Measurements from ENCODE around the gene TMC5.

The TMC5 gene

GRCh38 chr16:19513377-19514053 lies 95.8 kb downstream of the TMC5 start:
- TF ChIP-seq, protein P1, sequence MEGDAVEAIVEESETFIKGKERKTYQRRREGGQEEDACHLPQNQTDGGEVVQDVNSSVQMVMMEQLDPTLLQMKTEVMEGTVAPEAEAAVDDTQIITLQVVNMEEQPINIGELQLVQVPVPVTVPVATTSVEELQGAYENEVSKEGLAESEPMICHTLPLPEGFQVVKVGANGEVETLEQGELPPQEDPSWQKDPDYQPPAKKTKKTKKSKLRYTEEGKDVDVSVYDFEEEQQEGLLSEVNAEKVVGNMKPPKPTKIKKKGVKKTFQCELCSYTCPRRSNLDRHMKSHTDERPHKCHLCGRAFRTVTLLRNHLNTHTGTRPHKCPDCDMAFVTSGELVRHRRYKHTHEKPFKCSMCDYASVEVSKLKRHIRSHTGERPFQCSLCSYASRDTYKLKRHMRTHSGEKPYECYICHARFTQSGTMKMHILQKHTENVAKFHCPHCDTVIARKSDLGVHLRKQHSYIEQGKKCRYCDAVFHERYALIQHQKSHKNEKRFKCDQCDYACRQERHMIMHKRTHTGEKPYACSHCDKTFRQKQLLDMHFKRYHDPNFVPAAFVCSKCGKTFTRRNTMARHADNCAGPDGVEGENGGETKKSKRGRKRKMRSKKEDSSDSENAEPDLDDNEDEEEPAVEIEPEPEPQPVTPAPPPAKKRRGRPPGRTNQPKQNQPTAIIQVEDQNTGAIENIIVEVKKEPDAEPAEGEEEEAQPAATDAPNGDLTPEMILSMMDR (IDR thresholded peaks at IDR 0.05; ENCODE audit: low read depth, low read length, missing control alignments) = no peak
- no peak overlapping the region for H3K4me3 ChIP-seq (replicated peaks; ENCODE audit: low read depth, low read length)
- no peak for DNase-seq (ENCODE audit: extremely low read depth, low read depth)

- DNase-seq (ENCODE audit: extremely low read depth, low read depth) = no peak
- TF ChIP-seq, protein P1 (IDR thresholded peaks at IDR 0.05; ENCODE audit: low read depth, low read length, missing control alignments) = no peak
- no peak overlapping the region for H3K4me3 ChIP-seq (replicated peaks; ENCODE audit: low read depth, low read length)
Measured at GRCh38 chr16:19515757-19516156, 98.1 kb downstream of the TMC5 start.

DNA sequence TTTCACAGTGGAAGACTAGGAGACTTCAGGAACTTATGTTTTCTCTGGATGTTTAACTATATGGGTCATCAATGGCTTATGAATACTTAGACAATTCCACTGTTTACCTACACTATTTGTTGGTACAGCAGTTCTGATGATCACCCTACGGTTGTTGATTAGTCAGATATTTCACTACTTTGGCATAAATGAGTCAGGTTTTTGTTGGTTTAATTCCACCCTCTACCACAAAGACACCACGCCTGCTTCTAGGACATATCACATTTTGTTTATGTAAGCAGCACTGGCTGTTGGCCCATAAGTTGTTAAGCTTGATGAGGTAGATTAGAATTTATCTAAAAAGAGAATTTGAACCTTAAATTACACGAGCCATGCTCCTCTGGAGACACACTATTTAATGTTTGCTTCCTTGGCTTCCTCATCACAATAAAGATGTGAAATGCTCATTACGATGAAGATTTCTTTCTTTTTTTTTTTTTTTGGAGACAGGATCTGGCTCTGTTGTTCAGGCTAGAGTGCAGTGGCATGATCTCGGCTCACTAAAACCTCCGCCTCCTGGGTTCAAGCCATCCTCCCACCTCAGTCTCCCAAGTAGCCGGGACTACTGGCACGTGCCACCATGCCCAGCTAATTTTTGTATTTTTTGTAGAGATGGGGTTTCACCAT lies 99.9 kb downstream of the TMC5 start:
- DNase-seq (ENCODE audit: extremely low read depth, low read depth) = no peak
- H3K4me3 ChIP-seq (replicated peaks; ENCODE audit: low read depth, low read length) = no peak overlapping the region
- TF ChIP-seq, protein P1 (IDR thresholded peaks at IDR 0.05; ENCODE audit: low read depth, low read length, missing control alignments) = no peak

GRCh38 chr16:19518388-19518787 lies 100.7 kb downstream of the TMC5 start:
- no peak for DNase-seq (ENCODE audit: extremely low read depth, low read depth)
- TF ChIP-seq, protein P1 (IDR thresholded peaks at IDR 0.05; ENCODE audit: low read depth, low read length, missing control alignments) = no peak
- H3K4me3 ChIP-seq (replicated peaks; ENCODE audit: low read depth, low read length) = no peak overlapping the region

DNA sequence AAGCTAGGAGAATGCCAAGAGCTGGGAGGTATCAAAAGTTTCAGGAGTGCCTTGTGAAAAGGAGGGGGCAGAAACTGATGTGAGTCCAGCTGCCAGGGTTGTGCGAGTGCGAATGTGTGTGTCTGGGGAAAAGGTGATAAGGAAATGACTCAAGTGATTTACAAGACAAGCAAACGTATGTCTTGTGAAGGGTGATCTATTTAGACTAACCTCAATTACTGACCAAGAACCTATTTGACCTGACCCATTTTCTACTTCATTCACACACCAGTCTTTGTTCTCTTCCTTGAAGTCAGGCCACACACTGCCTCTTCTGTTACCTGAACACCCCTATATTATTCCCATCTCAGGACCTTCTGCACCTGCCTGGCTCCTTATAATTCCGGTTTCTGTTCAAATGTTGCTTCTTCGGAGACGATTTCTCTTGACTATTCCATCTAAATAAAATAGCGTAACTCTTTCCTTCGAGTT lies 103.2 kb downstream of the TMC5 start:
- DNase-seq (ENCODE audit: extremely low read depth, low read depth) = no peak
- TF ChIP-seq, protein P1 (IDR thresholded peaks at IDR 0.05; ENCODE audit: low read depth, low read length, missing control alignments) = no peak
- peak overlapping the region; percentile 77 for H3K4me3 ChIP-seq (replicated peaks; ENCODE audit: low read depth, low read length)

DNA sequence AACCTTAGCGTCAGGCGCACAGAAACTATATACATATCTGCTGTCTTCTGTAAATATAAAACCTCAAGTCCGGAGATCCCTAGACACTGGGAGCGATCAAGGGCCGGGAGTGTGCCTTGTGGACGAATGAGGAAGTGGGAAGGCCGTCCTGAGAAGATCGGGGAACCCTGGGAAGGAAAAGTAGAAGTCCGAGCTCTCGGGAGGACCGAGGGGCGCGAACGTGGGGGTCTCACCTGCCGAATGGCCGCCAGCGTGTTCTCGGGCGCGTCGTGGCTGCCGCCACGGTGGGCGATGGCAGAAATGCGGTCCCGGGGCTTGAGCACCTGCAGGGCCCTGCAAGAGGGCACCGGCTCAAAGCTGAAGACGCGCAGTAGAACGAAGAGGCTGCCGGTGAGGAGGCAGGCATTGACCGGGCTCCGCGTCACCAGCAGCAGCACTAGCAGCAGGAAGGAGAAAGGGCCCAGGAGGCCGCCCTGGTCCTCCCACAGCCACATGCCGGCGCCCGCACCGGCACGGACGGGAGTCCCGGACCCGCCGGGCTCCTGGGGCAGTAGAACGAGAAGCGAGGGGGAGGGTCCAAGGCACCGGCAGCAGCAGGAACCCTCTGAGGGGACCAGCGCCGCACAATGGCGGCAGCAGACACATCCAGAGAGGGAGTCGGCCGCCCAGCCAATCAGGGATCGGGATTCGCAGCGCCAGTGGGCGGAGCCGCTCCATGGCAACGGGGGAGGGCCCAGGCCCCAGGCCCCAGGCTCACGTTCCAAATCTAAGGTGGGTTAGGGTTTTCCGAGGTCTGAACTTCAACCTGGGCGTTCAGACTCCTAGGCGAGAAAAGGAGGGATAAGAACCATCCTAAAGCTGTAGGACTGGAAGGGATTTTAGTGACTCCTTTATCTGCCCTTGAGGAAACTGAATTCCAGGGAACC lies 104.1 kb downstream of the TMC5 start, which contains the start of gene GDE1:
Gene GDE1 (minus strand): TSS at position 628 of the 926 bp plus-strand sequence. CDS start 134 bp downstream, at position 494.
- DNase-seq (ENCODE audit: extremely low read depth, low read depth) = peak; percentile 62
- peak within 1 kb of the TSS; percentile 77 for H3K4me3 ChIP-seq (replicated peaks; ENCODE audit: low read depth, low read length)
- TF ChIP-seq, protein P1 (IDR thresholded peaks at IDR 0.05; ENCODE audit: low read depth, low read length, missing control alignments) = peak; percentile 28
